K562 (cell line): ENCODE results near the gene UTRN. TPM values are rescaled to one million over a fixed set of nuclear protein-coding genes. Genes with fewer than 3 reads are reported as not detected.

Experiments used
- ATAC-seq: fragments of 200-7000 bp; cut with Tn5 transposase; 3 replicates; pipeline ENCODE4 v1.9.1; 2020; ENCODE audit warnings: moderate library complexity
- BruUV-seq: library from RNA; stranded (reverse); fragments of 400-500 nt; replicated peaks from 2 replicates; lab custom pipeline; 2021; lab: Mats Ljungman, UMichigan
- CTCF ChIA-PET: fragments of 300-600 bp; formaldehyde crosslinking; extraction: SDS; loops from one replicate; lab custom pipeline; 2021; ENCODE audit warnings: low intra/inter-chr PET ratio; lab: Yijun Ruan, JAX
- POLR2A ChIA-PET: fragments of 300-600, 350-650 bp; sonication (Branson Sonifier 250); formaldehyde crosslinking; extraction: SDS; loops from one replicate; lab custom pipeline; 2021; ENCODE audit warnings: antibody characterized with exemption, inconsistent platforms; lab: Yijun Ruan, JAX
- DNase-seq, 4 experiments: peaks; one replicate each; pipeline versions ENCODE4 v3.0.0 to v3.0.0-alpha.2; 2011 to 2018; ENCODE audit warnings: low spot score in 3 of 4, mixed read lengths in 3 of 4; ENCODE audit errors: extremely low read depth in 1 of 4
- FAIRE-seq: peaks from 2 replicates; lab custom pipeline; 2011; peaks lifted over from hg19 to GRCh38; lab: Jason Lieb, UNC
- H2AFZ ChIP-seq: 2 replicates; pipeline ENCODE4 v1.6.0; 2011; ENCODE audit warnings: low read depth, low read length, control low read depth, inconsistent platforms
- H3K27ac ChIP-seq: fragments of 200-600 bp; 3 replicates; pipeline ENCODE4 v1.8.0; 2011; ENCODE audit warnings: low read depth, mild to moderate bottlenecking, control low read depth, inconsistent platforms, low read length, moderate library complexity, mixed read lengths; ENCODE audit errors: extremely low read depth
- H3K27me3 ChIP-seq, 2 experiments: fragments of 300-600 bp in 1 of 2; 2 replicates in 1 of 2; 3 replicates in 1 of 2; pipeline versions ENCODE4 v1.6.0 to v1.8.0; 2011; ENCODE audit warnings: inconsistent platforms in 2 of 2, low read length in 2 of 2, mild to moderate bottlenecking in 1 of 2, mixed read lengths in 1 of 2, moderate library complexity in 1 of 2; ENCODE audit not compliant: control insufficient read depth in 2 of 2, insufficient read depth in 2 of 2
- H3K36me3 ChIP-seq: fragments of 300-600 bp; 3 replicates; pipeline ENCODE4 v1.8.0; 2011; ENCODE audit warnings: mild to moderate bottlenecking, low read length, inconsistent platforms; ENCODE audit not compliant: control insufficient read depth, insufficient read depth
- H3K4me1 ChIP-seq, 2 experiments: fragments of 200-600 bp in 1 of 2; replicated peaks in 1 of 2; 2 replicates in 1 of 2; 3 replicates in 1 of 2; pipeline versions ENCODE4 v1.5.1 to v1.8.0; 2011; ENCODE audit warnings: inconsistent platforms in 2 of 2, low read length in 2 of 2, mild to moderate bottlenecking in 1 of 2, mixed read lengths in 1 of 2, moderate library complexity in 1 of 2; ENCODE audit not compliant: control insufficient read depth in 2 of 2, insufficient read depth in 2 of 2
- H3K4me2 ChIP-seq: 2 replicates; pipeline ENCODE4 v1.6.1; 2011; ENCODE audit warnings: low read length, control low read depth, inconsistent platforms, mixed read lengths; ENCODE audit not compliant: insufficient read depth
- H3K4me3 ChIP-seq: fragments of 200-600 bp; sonication (generic), shearing (Covaris generic); 2 replicates; pipeline ENCODE4 v1.5.1; 2016; ENCODE audit warnings: control low read depth, inconsistent platforms
- H3K79me2 ChIP-seq: fragments of 200-600 bp; 3 replicates; pipeline ENCODE4 v1.8.0; 2011; ENCODE audit warnings: low read length, inconsistent platforms; ENCODE audit not compliant: control insufficient read depth, insufficient read depth
- H3K9ac ChIP-seq, 2 experiments: 2 replicates each; pipeline versions ENCODE4 v1.6.0 to v1.6.1; 2011; ENCODE audit warnings: low read depth in 2 of 2, low read length in 2 of 2, control low read depth in 1 of 2, inconsistent platforms in 1 of 2, mild to moderate bottlenecking in 1 of 2, mixed read lengths in 1 of 2; ENCODE audit not compliant: insufficient read depth in 1 of 2
- H3K9me1 ChIP-seq: one replicate; pipeline ENCODE4 v1.6.0; 2011; ENCODE audit warnings: inconsistent platforms, mild to moderate bottlenecking, low read length, moderate library complexity; ENCODE audit not compliant: control insufficient read depth, insufficient read depth
- H3K9me3 ChIP-seq: replicated peaks from 2 replicates; pipeline ENCODE4 v1.5.1; 2011; ENCODE audit warnings: low read depth, low read length, inconsistent platforms; ENCODE audit not compliant: control insufficient read depth, insufficient read depth
- H4K20me1 ChIP-seq: replicated peaks from 2 replicates; pipeline ENCODE4 v1.6.1; 2011; ENCODE audit warnings: low read length, inconsistent platforms, mixed read lengths; ENCODE audit not compliant: control insufficient read depth, insufficient read depth
- MXI1 ChIP-seq: IDR thresholded peaks from 2 replicates; pipeline ENCODE4 v1.6.1; 2011; ENCODE audit warnings: low read depth, mild to moderate bottlenecking, improper control_type of control experiment, low read length
- NCOA6 ChIP-seq: fragments of 450-650 bp; IDR thresholded peaks from 2 replicates; pipeline ENCODE4 v1.6.1; 2017; ENCODE audit warnings: mild to moderate bottlenecking
- PHB ChIP-seq: fragments of 250-450 bp; sonication (Bioruptor Pico); IDR thresholded peaks from 2 replicates; pipeline ENCODE4 v1.5.0; 2021
- TEAD2 ChIP-seq: fragments of 450-650 bp; IDR thresholded peaks from 2 replicates; pipeline ENCODE4 v1.6.1; 2016; ENCODE audit warnings: missing genetic modification characterization, control low read depth, missing compliant biosample characterization
- ZFP1 ChIP-seq: fragments of 450-650 bp; formaldehyde crosslinking; IDR thresholded peaks from 2 replicates; pipeline ENCODE4 v1.4.0; 2020; ENCODE audit warnings: mild to moderate bottlenecking, mixed read lengths
- ZNF12 ChIP-seq: sonication (generic); formaldehyde crosslinking; IDR thresholded peaks from 2 replicates; pipeline ENCODE4 v1.4.0; 2020; ENCODE audit warnings: mild to moderate bottlenecking, missing genetic modification reagents
- ZNF140 ChIP-seq: fragments of 250-450 bp; sonication (Bioruptor Pico); IDR thresholded peaks from 2 replicates; pipeline ENCODE4 v1.8.0; 2021; ENCODE audit warnings: moderate library complexity, mild to moderate bottlenecking, inconsistent platforms
- ZNF431 ChIP-seq: sonication (generic); formaldehyde crosslinking; IDR thresholded peaks from 2 replicates; pipeline ENCODE4 v1.8.0; 2022; ENCODE audit warnings: mild to moderate bottlenecking, missing genetic modification reagents
- WGBS: fragments of 100-300 bp; shearing (Covaris generic); methylation state at CpG from one replicate; pipeline ENCODE4 v1.1.6; 2016; ENCODE audit warnings: low coverage, mixed read lengths; ENCODE audit not compliant: insufficient coverage; ENCODE audit errors: missing lambda C conversion rate; 5-methylcytosine and 5-hydroxymethylcytosine counted together
- in situ Hi-C: fragments of 300-500 bp; cut with MboI; formaldehyde crosslinking; loops from 4 replicates; pipeline ENCODE4 v1.15.0; 2018; ENCODE audit warnings: inconsistent platforms, mixed read lengths
- intact Hi-C: fragments of 100-400 bp; cut with micrococcal nuclease; formaldehyde crosslinking; loops from 2 replicates; pipeline ENCODE4 v1.14.2; 2022
- polyA plus RNA-seq, 8 experiments: library from polyadenylated mRNA; depleted of rRNA in 4 of 8; stranded (reverse) in 5 of 8; unstranded in 3 of 8; fragments of >200 nt; fragmentation: Nextera tagmentation in 2 of 8; fragmentation: Illumina TruSeq in 1 of 8; extraction: Ambion mirVana in 2 of 8; extraction: Trizol in 1 of 8; gene quantifications; 2 replicates each; pipeline versions ENCODE4 v1.2.1 to v1.2.3, GENCODE V29; 2011 to 2014; ENCODE audit warnings: inconsistent platforms in 1 of 8, missing spikeins in 1 of 8
- total RNA-seq, 7 experiments: library from RNA; depleted of rRNA in 6 of 7; stranded (reverse); fragments of >200 nt in 6 of 7; fragmentation: Illumina TruSeq in 2 of 7; extraction: Trizol in 2 of 7; gene quantifications; 2 replicates each; pipeline versions ENCODE4 v1.2.1 to v1.2.3, GENCODE V29; 2011 to 2021; ENCODE audit warnings: low replicate concordance in 1 of 7

Gene UTRN
- total and polyA plus RNA-seq, 9 of the 15 experiments (the other 6 are each of a cell fraction or from before 2014, with no cell fraction given): 0.94 to 22.4 (median 10.0) TPM

GRCh38 chr6:144314562-144314961 is 29.4 kb downstream of the UTRN start:
- POLR2A ChIA-PET: interaction anchor here (0.6 kb wide), 1 partner anchor 59 kb away, joined by 3 read pairs; no protein-coding TSS in a partner anchor
- no peak overlapping the region for H3K9ac ChIP-seq
- ATAC-seq (no peak), FAIRE-seq (no peak), DNase-seq (no peak)
- H3K36me3 ChIP-seq: no peaks in the 10 kb centered on the region
- BruUV-seq: no TSS peak
- H3K4me2 ChIP-seq: no peak overlapping the region
- H3K4me1 ChIP-seq: no peaks in the 10 kb centered on the region; a peak in 1 of 5 replicates
- in situ Hi-C loops: no loop called here
- H3K9me1 ChIP-seq: no peaks in the 10 kb centered on the region
- CTCF ChIA-PET: no interaction called here
- no peak overlapping the region for H3K4me3 ChIP-seq
- H3K79me2 ChIP-seq: no peaks in the 10 kb centered on the region
- no peak overlapping the region for H2AFZ ChIP-seq
- no peaks in the 10 kb centered on the region for H3K9me3 ChIP-seq
- intact Hi-C loops: no loop called here
- 0% methylated on average over 1 of the region's 1 CpG for WGBS
- H3K27me3 ChIP-seq: peaks cover 11 to 17% of the 10 kb centered on the region in 2 experiments; a peak in 4 of 5 replicates
- TF ChIP-seq TEAD2 (no peak), ZNF431 (CRISPR knock-in tag) (no peak), ZNF12 (CRISPR knock-in tag) (no peak), PHB (CRISPR knock-in tag) (no peak), ZNF140 (no peak), MXI1 (no peak), ZFP1 (CRISPR knock-in tag) (no peak), NCOA6 (no peak)
- no peaks in the 10 kb centered on the region for H4K20me1 ChIP-seq
- no peak overlapping the region for H3K27ac ChIP-seq
